Ammon's horn (tissue), 1 donor: ENCODE measurements around the gene VGLL1.

Source experiments
- DNase-seq: peaks from one replicate; pipeline ENCODE4 v3.0.0-alpha.2; 2016; ENCODE audit warnings: low spot score

VGLL1 gene

DNA sequence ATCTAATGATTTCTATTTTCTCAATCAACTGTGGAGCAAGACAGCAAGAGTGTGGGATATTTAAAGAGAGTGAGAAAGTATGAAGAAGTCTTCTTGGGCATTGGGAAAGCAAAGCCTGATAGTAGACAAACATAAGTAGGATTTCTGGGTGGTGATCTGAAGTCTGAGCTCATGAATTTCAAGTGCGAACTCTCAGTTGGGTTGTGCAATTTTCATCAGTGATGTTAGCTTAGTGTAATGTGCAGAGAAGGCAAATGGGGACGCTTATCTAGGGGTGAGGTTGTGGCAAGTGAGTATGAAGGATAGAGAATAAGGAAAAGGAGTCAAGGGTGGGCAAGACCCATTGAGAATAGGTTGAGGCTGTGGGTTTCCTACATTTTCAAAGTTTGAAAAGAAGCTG, 23.7 kb downstream of the VGLL1 start:
- no peak for DNase-seq

DNA sequence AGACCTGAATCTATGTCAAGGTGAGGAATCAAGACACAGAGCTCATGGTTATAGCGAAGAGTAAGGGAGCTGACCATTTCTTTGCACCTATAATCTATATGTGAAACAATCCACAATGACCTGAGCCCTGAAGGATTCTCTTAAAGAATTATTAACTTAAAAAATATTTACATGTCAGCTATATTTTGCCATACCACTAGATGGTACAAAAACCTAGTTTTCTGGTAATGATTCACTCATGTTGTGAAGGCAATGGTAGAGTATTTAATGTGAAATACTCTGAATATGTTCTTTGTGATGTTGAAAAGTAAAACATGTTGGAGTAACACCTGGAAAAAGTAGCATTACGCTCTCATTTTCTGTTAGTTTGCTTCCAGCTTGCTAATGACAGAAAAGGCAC, 40.0 kb downstream of the VGLL1 start:
- no peak for DNase-seq

DNA sequence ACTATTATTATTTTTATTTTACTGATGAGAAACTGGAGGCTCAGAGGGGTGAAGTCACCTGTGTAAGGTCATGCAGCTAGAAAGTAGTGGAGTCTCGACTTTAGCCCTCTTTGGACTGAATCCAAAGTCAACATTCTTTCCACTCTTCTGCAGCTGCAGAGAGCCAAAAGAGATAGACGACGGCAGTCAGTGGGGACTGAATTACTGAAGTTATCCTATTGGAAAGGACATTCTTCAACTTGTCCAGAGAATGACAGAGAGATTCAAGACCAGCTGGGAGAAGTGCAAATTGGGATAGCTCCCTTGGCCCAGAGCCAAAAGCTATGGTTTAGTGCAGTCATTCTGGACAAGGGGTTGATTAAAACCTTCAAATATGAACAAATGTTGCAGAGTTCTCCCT, 42.5 kb downstream of the VGLL1 start:
- DNase-seq = no peak

DNA sequence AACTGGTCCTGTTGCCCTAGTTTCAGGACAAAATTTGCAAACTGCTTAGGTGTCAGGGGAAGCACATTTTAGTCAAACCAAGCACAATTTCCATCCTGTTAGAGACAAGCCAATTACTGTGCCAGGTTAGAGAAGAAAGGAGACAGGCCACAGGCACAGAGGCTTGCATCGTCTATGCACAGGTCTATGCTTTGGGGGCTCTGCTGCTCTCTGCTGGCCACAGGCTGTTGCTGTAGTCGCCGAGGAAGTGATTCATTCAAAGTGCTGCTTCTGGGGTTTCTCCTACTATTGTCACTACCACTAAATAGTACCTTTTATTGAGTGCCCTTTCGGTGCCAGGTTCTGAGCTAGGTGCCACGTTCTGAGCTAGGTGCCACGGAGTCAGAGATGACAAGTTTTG, 45.5 kb downstream of the VGLL1 start:
- peak; percentile 65 for DNase-seq

DNA sequence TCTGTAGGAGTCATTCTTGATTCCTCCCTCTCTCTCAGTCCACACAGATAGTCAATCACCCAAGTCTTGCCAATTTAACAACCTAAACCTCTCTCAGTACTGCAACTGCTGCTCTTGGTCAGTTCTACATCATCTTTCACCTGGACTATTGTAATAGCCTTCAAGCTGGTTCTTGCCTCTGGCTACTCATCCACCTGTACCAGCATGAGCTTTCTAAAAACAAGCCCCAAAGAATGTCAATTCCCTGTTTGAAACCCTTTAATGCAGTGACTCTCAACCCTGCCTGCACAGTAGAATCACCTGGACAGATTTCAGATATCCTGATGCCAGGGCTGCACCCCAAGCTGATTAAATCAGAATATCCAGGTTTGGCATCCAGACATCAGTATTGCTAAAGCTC, 48.3 kb downstream of the VGLL1 start:
- DNase-seq = no peak

DNA sequence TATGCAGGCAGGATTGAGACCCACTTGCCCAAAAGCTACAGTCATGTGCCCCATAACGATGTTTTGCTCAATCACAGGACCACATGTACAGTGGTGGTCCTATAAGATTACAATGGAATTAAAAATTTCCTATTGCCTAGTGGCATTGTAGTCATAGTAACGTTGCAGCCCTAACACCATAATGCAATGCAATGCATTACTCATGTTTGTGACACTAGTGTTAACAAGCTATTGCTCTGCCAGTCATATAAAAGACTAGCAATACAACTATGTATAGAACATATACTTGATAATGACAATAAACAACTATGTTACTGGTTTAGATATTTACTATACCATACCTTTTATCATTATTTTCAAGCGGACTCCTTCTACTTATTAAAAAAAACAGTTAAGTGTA, 50.6 kb downstream of the VGLL1 start:
- no peak for DNase-seq

DNA sequence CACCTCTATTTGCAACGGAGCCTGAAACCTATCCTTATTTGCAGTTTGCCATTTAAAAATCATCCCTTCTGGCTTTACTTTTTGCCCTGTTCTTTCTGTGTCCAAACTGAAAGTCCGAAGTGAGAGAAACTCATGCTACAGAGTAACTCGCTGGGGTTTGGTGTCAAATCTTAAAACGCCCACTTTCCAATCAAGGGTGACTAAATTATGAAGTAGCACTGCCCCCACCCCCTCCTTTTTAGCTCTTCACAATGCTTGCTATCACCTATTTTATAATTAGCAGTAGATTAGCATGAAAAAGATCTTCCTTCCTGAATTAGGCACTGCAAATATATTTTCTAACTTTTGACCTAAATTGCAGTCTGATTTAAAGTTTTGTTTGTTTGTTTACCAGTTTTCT, 52.5 kb downstream of the VGLL1 start:
- no peak for DNase-seq

DNA sequence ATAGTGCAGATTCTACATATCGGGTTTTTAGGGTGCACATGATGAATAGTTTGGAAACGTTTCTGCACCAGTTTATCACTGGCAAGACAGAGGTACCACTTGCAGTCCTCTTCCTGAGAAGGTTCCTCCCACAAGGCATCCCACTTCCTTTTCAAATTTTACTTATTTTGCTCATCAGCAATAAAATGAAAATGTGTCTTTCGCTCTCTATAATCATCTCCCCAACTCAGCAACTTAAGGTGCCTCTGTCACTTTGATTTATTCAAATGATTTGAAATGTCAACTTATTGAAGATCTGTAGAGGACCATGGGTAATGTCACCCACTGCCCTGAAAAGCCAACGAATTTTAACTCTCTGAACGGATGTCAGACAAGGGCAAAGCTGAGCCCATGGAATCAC, 53.2 kb downstream of the VGLL1 start:
- DNase-seq = no peak

DNA sequence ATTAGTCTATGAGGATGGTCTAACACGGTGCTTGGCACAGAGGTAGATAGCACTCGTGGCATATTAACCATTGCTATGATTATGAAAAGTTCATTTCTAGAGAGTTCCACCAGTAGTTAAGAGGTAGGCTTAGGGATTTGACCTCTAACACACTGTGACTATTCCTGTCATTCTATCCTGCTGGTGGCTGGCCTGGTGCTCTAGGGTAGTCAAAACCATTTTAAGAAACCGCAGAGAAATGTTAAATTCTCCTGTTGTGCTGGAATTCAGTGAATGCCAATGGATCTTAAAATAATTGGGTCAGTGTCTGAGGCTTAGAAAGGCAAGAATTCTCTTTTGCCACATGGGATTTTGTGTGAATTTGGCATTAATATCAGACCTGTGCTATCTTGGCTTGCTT, 53.9 kb downstream of the VGLL1 start:
- no peak for DNase-seq

DNA sequence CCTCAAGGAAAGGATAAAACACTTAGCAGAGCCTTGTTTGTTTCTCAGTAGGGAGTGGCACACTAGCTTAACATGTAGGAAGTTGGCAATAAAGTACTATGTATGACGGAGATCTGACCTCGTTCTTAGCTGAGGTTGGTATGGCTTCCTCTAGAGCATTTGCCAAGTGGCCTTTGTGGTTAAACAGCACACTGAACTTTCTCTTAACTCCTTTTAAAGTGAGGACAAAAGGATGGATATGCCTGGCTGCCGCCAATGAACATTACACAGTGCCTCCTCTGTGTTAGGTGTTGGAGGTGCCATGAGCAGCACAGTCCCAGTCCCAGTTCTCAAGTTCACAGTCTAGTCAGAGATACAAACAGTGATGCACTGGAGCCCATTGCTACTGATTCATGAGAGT, 54.4 kb downstream of the VGLL1 start:
- no peak for DNase-seq

DNA sequence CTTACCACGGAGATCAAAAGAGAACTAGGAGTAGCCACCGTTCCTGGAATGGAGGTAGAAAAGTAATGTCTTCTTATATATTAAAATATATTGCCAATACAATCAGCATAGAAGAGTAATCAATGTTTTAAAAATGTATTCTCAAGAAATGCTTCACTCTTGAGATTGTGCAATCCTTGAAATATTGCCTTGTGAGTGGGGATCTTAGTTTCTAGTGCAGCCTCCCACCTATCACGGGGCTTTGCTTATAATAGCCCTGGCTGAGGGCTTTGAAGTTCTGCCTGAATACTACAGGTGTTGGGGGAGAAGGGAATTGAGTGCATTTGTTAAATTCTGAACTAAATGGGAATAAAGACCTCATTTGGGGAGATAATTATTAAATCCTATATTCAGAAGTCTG, 55.5 kb downstream of the VGLL1 start:
- no peak for DNase-seq

DNA sequence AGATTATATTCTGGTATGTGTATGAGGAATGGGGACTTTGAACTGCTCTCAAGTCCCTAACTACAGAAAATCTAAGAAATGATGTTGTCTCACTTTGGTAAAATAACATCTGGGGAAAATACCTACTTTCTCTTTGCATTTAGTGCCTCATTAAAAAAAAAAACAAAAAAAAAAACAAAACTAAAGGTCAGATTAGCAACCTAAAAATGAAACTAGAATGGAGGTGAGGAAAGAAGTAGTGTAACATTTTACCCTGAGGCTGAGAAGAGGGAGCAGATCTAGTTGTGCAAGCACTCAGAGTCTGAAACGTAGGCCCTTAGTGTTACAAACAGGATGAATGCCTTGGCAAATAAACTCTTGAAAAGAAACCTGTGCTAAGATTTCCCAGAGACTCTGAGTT, 56.0 kb downstream of the VGLL1 start:
- DNase-seq = no peak

DNA sequence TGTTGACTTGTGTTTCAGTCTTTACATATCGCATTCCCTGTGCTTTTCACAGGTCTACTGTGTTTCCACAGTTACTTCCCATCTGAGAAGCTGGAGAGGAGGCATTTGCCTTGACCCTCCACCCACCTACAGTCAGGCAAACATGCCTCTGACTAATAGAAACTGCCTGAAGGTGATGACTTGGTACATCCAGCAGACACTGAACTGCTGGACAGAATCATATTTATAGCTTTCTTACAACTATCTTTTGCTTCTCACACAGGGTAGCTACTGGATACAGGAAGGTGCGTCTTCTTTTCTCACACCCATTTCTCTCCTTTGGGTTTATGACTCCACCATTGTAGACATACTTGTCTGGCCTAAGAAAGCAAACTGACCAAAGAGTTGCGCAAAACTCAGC, 58.0 kb downstream of the VGLL1 start:
- DNase-seq = no peak

DNA sequence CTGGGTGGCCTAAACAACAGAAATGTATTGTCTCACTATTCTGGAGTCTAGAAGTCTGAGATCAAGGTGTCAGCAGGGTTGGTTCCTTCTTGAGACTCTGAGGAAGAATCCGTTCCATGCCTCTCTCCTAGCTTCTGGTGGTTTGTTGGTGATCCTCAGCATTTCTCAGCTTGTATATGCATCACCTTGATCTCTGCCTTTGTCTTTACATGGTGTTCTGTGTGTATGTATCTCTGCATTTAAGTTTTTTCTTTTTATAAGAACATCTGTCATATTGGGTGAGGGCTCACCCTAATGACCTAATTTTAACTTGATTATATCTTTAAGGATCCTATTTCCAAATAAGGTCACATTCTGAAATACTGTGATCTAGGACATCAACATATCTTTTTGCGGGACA, 65.3 kb downstream of the VGLL1 start:
- no peak for DNase-seq

DNA sequence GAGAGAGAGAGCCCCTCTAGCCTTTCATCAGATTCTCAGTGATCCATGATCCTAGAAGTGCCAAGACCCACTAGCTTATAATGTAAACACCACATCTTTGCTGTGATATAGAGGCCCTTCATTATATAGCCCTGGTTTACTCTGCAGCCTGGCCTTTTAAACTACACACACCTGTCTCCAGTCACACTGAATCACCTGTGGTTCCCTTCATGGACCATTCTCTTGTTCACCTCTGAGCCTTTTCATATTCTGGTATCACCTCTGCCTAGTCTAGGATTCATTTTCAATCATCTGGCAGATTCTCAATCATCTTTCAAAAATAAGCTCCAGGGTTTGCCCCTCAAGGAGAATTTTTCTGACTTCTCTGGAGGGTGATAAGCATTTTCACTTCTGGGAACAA, 65.9 kb downstream of the VGLL1 start:
- DNase-seq = no peak

DNA sequence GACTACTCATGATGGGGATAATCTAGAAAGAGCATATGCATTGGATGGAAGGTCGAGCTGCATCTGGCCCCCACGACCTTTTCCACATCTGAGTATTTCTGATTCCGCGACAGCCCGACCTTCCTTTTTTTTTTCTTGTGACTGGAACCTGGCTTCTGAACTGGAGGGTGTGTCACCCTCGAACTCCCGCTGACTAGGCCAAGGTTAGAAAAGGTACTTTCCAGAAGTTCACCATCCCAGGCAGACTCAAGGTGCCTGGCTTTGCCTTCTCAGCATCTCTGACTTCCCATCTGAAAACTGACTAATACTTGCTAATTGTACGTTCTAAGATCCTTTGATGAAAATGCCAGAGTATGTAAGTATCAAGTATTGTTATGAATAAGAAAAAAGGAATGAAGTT, 66.6 kb downstream of the VGLL1 start:
- no peak for DNase-seq

DNA sequence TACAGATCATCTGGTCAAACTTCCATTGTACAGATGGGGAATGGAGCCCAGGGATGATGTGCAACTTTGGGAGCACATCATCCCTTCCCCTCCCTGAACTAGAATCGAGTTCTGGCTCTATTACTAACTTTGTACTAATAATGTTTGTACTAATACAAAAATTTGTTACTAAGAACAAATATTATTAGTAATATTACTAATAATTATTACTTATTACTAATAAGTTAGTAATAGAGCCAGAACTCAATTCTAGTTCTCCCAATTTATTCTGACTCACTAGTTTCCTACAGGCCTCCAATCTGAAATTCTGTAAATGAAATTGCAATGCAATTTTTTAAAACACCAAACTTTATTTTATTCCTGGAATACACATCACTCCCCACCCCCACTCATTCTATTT, 68.0 kb downstream of the VGLL1 start:
- DNase-seq = no peak
